Measurements from ENCODE around the gene NCOR1. TPM values are rescaled to one million over a fixed set of nuclear protein-coding genes. Genes with fewer than 3 reads are reported as not detected.

Gene NCOR1
- total and polyA plus RNA-seq, 2 of the 8 experiments (the other 6 are each of a cell fraction or from before 2014, with no cell fraction given), result 65.4 to 142 TPM

DNA sequence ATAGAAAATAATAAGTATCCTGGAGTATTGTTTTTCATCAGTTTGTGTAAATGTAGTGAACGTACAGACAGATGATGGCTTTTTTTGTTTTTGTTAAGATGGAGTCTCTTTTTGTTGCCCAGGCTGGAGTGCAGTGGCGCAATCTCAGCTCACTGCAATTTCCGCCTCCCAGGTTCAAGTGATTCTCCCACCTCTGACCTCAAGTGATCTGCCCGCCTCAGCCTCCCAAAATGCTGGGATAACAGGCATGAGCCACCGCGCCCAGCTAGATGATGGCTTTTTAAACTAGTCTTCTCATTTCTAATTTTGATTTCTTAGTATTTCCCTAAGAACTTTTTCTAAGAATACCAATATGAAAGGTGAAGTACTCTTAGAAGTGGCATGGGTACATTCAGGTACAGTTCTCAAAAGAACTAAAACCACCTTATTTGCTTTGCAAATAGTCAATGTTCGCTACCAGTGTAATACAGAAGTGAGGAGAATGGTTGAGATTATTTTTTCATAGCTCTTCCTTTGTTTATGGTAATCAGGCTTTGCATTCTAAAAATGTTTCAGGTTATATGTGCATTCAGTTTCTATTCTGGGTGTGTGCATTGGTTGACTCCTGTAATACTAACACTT lies 181.5 kb downstream of the NCOR1 start (continued):
- no peak for TF ChIP-seq SP2 (IDR thresholded peaks at IDR 0.05; ENCODE audit: low read length)
